Ishikawa (cell line): Measurements from ENCODE around the gene SPACA6.

Experiments
- CEBPB ChIP-seq: IDR thresholded peaks from 2 replicates; pipeline ENCODE4 v1.6.1; 2012
- CREB1 ChIP-seq: IDR thresholded peaks from 2 replicates; pipeline ENCODE4 v1.6.1; 2012; ENCODE audit warnings: low read depth
- EGR1 ChIP-seq: IDR thresholded peaks from 2 replicates; pipeline ENCODE4 v1.6.1; 2012
- EP300 ChIP-seq: IDR thresholded peaks from 2 replicates; pipeline ENCODE4 v1.6.1; 2012; ENCODE audit warnings: borderline replicate concordance
- FOXM1 ChIP-seq: IDR thresholded peaks from 2 replicates; pipeline ENCODE4 v1.6.1; 2012; ENCODE audit warnings: low read depth, borderline replicate concordance
- NFIC ChIP-seq: IDR thresholded peaks from 2 replicates; pipeline ENCODE4 v1.6.1; 2012
- RAD21 ChIP-seq: IDR thresholded peaks from 2 replicates; pipeline ENCODE4 v1.6.1; 2012; ENCODE audit warnings: low read depth
- REST ChIP-seq: IDR thresholded peaks from 2 replicates; pipeline ENCODE4 v1.6.1; 2012; ENCODE audit warnings: low read depth, mild to moderate bottlenecking
- TAF1 ChIP-seq: IDR thresholded peaks from 2 replicates; pipeline ENCODE4 v1.6.1; 2012; ENCODE audit warnings: low read depth, mild to moderate bottlenecking
- TCF12 ChIP-seq: IDR thresholded peaks from 2 replicates; pipeline ENCODE4 v1.6.1; 2012; ENCODE audit warnings: low read depth
- TEAD4 ChIP-seq: IDR thresholded peaks from 2 replicates; pipeline ENCODE4 v1.6.1; 2012
- USF1 ChIP-seq: IDR thresholded peaks from 2 replicates; pipeline ENCODE4 v1.6.1; 2012
- YY1 ChIP-seq: IDR thresholded peaks from 2 replicates; pipeline ENCODE4 v1.6.1; 2012; ENCODE audit warnings: low read depth
- ZBTB7A ChIP-seq: IDR thresholded peaks from 2 replicates; pipeline ENCODE4 v1.6.1; 2012; ENCODE audit warnings: low read depth
- TF ChIP-seq, protein P1 (sequence below): IDR thresholded peaks from 2 replicates; pipeline ENCODE4 v1.6.1; 2012

The SPACA6 gene

DNA sequence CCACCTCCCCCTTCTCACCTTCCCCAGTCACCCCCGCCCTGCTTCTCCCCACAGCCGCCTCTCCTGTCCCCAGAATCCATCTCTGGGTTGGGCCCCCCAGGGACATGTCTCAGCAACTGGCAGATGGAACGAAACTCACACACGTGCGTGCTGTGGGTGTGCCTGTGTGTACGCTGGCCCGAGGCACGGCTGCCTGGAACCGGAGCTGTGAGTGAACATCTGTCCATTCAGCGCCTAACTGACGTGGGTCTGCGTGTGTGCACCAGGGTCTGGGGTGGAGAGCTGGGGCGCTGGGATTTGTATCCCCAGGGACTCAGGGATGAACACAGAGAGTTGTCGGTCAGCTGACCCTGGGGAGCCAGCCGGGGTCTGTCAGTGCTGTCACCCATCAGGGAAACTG is 31.4 kb downstream of the SPACA6 start:
- TF ChIP-seq YY1: no peak
- TF ChIP-seq EP300: no peak
- TF ChIP-seq CEBPB: no peak
- no peak for TF ChIP-seq TAF1
- TF ChIP-seq USF1: no peak
- TF ChIP-seq CREB1: no peak
- TF ChIP-seq RAD21: no peak
- no peak for TF ChIP-seq FOXM1
- TF ChIP-seq TCF12: no peak
- TF ChIP-seq ZBTB7A: no peak
- TF ChIP-seq REST: no peak
- TF ChIP-seq, protein P1, sequence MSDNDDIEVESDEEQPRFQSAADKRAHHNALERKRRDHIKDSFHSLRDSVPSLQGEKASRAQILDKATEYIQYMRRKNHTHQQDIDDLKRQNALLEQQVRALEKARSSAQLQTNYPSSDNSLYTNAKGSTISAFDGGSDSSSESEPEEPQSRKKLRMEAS: no peak
- no peak for TF ChIP-seq TEAD4
- TF ChIP-seq EGR1: no peak
- no peak for TF ChIP-seq NFIC

DNA sequence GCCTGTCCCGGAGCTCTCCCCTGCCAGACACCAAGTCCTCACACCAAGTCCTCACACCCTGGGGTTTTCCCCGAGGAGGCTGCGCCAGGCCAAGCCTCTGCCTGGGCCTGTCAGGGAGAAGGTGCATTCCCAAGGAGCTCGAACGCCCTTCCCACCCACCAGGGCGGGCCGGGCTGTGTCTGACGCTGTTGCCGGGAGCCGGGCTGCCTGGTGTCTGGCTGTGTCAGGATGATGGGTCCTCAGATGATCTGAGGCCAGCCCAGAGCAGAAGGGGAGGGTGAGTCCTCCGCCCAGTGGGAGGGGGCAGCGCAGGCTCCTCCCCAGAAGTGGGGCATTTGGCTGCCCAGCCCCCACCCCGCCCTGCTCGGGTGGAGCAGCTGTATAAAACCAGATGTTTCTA is 32.9 kb downstream of the SPACA6 start:
- no peak for TF ChIP-seq TEAD4
- no peak for TF ChIP-seq YY1
- no peak for TF ChIP-seq REST
- TF ChIP-seq, protein P1: no peak
- no peak for TF ChIP-seq RAD21
- TF ChIP-seq USF1: no peak
- no peak for TF ChIP-seq TAF1
- TF ChIP-seq EP300: no peak

- no peak for TF ChIP-seq CEBPB
- no peak for TF ChIP-seq TAF1
- no peak for TF ChIP-seq USF1
- no peak for TF ChIP-seq CREB1
- TF ChIP-seq, protein P1: no peak
- no peak for TF ChIP-seq TCF12
- no peak for TF ChIP-seq FOXM1
- no peak for TF ChIP-seq TEAD4
- no peak for TF ChIP-seq EGR1
- TF ChIP-seq YY1: no peak
- no peak for TF ChIP-seq ZBTB7A
- no peak for TF ChIP-seq RAD21
- no peak for TF ChIP-seq REST
- no peak for TF ChIP-seq NFIC
- TF ChIP-seq EP300: no peak
Observed at GRCh38 chr19:51727349-51727880, 34.3 kb downstream of the SPACA6 start.

DNA sequence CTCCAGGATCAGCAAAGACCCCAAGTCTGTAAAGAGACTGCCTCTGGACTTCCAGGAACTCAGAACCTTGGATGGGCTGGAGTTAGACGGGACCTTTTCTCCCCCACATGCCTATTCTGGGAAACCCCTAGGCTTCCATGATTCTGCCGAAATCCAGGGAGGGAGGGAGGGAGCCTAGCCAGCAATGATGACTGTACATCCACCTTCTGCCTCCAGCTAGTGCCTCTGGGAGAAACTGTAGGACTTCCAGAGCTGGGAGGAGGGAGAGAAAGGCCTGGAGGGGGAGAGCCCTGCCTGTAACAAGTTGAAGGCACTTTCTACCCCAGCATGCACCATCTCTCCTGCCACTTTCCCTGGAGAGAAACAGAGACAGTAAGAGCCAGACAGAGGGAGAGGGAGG is 36.7 kb downstream of the SPACA6 start:
- TF ChIP-seq TAF1: no peak
- no peak for TF ChIP-seq EP300
- no peak for TF ChIP-seq ZBTB7A
- TF ChIP-seq CEBPB: no peak
- TF ChIP-seq RAD21: no peak
- no peak for TF ChIP-seq YY1
- no peak for TF ChIP-seq TCF12
- no peak for TF ChIP-seq NFIC
- no peak for TF ChIP-seq TEAD4
